Calu3 (cell line): ENCODE results near the gene IGFL4. TPM values are rescaled to one million over a fixed set of nuclear protein-coding genes. Genes with fewer than 3 reads are reported as not detected.

Experiments used
- BruUV-seq: library from RNA; stranded (reverse); fragments of 400-500 nt; replicated peaks from 2 replicates; lab custom pipeline; 2021; lab: Mats Ljungman, UMichigan
- CTCF ChIA-PET: fragments of 300-600 bp; sonication (Branson Sonifier 250); formaldehyde crosslinking; loops from one replicate; lab custom pipeline; 2022; ENCODE audit warnings: antibody characterized with exemption; lab: Charles Lee
- DNase-seq: peaks from one replicate; pipeline ENCODE4 v3.0.0; 2022
- H3K27ac Mint-ChIP-seq: one replicate; pipeline ENCODE4 v1.8.0; 2022; ENCODE audit warnings: mixed read lengths; ENCODE audit not compliant: unreplicated experiment
- H3K27me3 Mint-ChIP-seq: one replicate; pipeline ENCODE4 v1.8.0; 2022; ENCODE audit warnings: mixed read lengths; ENCODE audit not compliant: unreplicated experiment
- H3K36me3 Mint-ChIP-seq: one replicate; pipeline ENCODE4 v1.8.0; 2022; ENCODE audit warnings: mild to moderate bottlenecking, moderate library complexity, mixed read lengths; ENCODE audit not compliant: insufficient read depth, unreplicated experiment
- H3K4me1 Mint-ChIP-seq: one replicate; pipeline ENCODE4 v1.8.0; 2022; ENCODE audit warnings: mild to moderate bottlenecking, low read depth, mixed read lengths; ENCODE audit not compliant: unreplicated experiment
- H3K4me3 Mint-ChIP-seq: one replicate; pipeline ENCODE4 v1.8.0; 2022; ENCODE audit warnings: mild to moderate bottlenecking, low read depth, moderate library complexity, mixed read lengths; ENCODE audit not compliant: unreplicated experiment
- H3K9me3 Mint-ChIP-seq: one replicate; pipeline ENCODE4 v1.8.0; 2022; ENCODE audit warnings: low read depth, mixed read lengths; ENCODE audit not compliant: unreplicated experiment
- CTCF ChIP-seq: fragments of 200-600 bp; IDR thresholded peaks from one replicate; pipeline ENCODE4 v1.8.0; 2022; ENCODE audit warnings: antibody characterized with exemption; ENCODE audit not compliant: unreplicated experiment
- intact Hi-C: fragments of 100-400 bp; cut with micrococcal nuclease; formaldehyde crosslinking; loops from one replicate; pipeline ENCODE4 v1.10.0; 2022; ENCODE audit not compliant: unreplicated experiment
- total RNA-seq: library from RNA; stranded (reverse); gene quantifications from 2 replicates; pipeline ENCODE4 v1.2.3, GENCODE V29; 2022

Gene IGFL4
- total RNA-seq, 1 experiment from 2014 or later = not detected

DNA sequence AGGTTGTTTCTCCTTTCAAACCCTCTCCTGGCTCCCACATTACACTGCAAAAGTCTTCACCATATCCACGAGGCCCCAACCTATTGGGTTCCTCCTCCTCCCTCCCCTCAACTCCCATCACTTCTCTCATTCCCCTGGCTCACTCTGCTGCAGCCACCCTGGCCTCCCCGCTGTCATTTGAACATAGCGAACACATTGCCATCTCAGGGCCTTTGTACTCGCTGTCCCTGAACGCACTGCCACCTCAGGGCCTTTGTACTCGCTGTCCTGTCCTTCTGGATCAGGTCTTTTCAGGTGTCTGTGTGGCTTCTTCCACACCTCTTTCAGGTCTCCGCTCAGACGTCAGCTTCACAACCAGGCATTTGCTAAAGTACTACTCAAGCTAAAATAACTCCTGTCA lies 43.9 kb downstream of the IGFL4 start:
- H3K27ac Mint-ChIP-seq = no peak overlapping the region

DNA sequence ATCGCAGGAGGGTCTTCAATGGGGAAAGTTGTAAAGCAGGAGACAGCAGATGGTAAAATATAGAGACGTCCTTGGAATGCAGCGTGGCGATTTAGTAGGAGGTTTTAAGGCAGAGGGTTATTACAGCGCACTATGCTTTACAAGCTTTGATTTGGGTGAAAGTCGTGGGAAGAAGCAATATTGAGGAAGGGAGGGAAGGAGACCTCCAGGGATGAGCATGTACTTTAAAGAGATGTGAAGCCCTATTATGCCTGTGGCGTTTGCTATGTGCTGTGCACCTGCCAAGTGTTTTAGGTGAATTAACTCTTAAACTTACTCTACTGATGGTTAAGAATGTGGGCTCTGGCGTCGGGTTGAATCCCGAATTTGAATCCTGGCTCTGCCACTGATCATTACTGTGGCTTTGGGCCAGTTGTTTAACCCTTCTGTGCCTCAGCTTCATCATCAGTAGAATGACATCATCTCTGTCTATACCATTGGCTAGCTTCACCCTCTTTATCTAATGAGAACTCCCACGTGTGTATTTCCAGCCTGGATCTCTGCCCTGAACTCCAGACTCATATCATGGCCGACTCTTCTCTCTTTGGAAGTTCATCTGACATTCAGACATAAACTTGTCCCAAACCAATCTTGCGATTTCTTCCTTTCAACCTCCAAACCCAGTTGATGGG lies 45.0 kb downstream of the IGFL4 start:
- intact Hi-C loops = no loop called here
- TF ChIP-seq CTCF = no peak
- DNase-seq = no peak
- H3K9me3 Mint-ChIP-seq = no peaks in the 10 kb centered on the region
- H3K4me3 Mint-ChIP-seq = no peak overlapping the region
- H3K36me3 Mint-ChIP-seq = no peaks in the 10 kb centered on the region
- no peak overlapping the region for H3K27ac Mint-ChIP-seq
- peaks cover 2% of the 10 kb centered on the region for H3K27me3 Mint-ChIP-seq
- BruUV-seq = TSS peak; percentile 76
- CTCF ChIA-PET = interaction anchor here (0.5 to 2.2 kb wide), 14 partner anchors 10 to 269 kb away, joined by 3 to 6 read pairs (median 4); partner anchors contain the start of genes FOXA3, MYPOP and SYMPK
- peaks cover 10% of the 10 kb centered on the region for H3K4me1 Mint-ChIP-seq

More for the DNA sequence above, 43.9 kb downstream of the IGFL4 start:
- no TSS peak for BruUV-seq
- Mint-ChIP-seq H3K27me3 (no peaks in the 10 kb centered on the region), H3K36me3 (no peaks in the 10 kb centered on the region), H3K4me3 (no peak overlapping the region), H3K9me3 (no peaks in the 10 kb centered on the region), H3K4me1 (peaks cover 10% of the 10 kb centered on the region)
- CTCF ChIA-PET = no interaction called here
- no peak for TF ChIP-seq CTCF
- DNase-seq = no peak
- intact Hi-C loops = no loop called here

DNA sequence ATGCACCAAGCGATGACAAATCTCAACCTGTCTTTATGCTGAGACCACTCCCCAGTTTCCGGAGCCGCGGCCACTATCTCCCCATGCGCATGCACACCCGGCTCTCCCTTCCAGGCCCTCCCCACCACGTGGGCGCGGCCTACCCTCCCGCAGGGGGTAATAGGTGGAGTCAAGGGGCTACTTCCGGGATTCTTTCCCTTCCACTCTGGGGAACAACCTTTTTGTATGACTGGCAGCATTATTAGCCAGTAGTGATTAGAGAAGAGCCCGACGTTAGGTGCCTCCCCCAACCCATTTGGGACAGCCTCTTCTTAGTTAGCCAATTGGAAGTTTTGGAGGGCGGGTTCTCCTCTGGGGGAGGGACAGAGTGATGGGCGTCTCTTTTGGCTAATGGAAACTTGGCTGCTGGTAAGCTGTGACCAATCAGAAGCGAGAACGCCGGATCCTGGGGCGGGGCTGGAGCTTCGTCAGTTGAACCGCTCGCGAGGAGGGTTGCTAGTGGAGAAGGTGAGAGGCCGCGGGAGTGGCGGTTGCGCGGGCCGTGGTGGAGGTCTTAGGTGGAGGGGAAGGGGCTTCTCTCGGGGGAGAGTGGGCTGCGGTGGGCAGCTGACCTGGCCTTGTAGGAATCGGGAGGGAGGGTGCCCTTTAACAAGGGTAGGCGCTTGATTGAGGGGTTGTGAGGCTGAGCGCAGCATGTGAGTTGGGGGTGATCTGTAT lies 45.6 kb downstream of the IGFL4 start, which contains the start of gene CCDC61:
TSS of gene CCDC61 (plus strand) at position 470 of the 717 bp plus-strand sequence. CDS start 7,552 bp downstream, outside the sequence.
- CTCF ChIA-PET = interaction anchor here (0.5 to 2.2 kb wide), 14 partner anchors 9 to 270 kb away, joined by 3 to 6 read pairs (median 4); partner anchors contain the start of genes FOXA3, MYPOP and SYMPK
- intact Hi-C loops = no loop called here

More for the DNA sequence above, 45.6 kb downstream of the IGFL4 start, which contains the start of gene CCDC61:
- peak; percentile 97 for DNase-seq
- no peak for TF ChIP-seq CTCF
- no TSS peak for BruUV-seq
- Mint-ChIP-seq H3K4me1 (peaks cover 10% of the 10 kb centered on the region), H3K36me3 (no peaks in the 10 kb centered on the region), H3K27me3 (peaks cover 9% of the 10 kb centered on the region), H3K4me3 (no peak within 1 kb of the TSS), H3K9me3 (no peaks in the 10 kb centered on the region), H3K27ac (no peak within 1 kb of the TSS)
